ENCODE measurements around the gene NLRP7.
"Not testable (repeated sequence)": the region's sequence is repeated elsewhere in the genome, so short reads cannot be mapped to it uniquely, and the experiment has no call there.

The NLRP7 gene

GRCh38 chr19:54947381-54947780 lies at the start of gene NLRP7:
Gene NLRP7 (minus strand): TSS chr19:54947530.
- no peak for DNase-seq (ENCODE audit: low read depth, low spot score)

- no peak for DNase-seq (ENCODE audit: low read depth, low spot score)
Measured at GRCh38 chr19:54995561-54995960, 48.2 kb upstream of the NLRP7 start.

DNA sequence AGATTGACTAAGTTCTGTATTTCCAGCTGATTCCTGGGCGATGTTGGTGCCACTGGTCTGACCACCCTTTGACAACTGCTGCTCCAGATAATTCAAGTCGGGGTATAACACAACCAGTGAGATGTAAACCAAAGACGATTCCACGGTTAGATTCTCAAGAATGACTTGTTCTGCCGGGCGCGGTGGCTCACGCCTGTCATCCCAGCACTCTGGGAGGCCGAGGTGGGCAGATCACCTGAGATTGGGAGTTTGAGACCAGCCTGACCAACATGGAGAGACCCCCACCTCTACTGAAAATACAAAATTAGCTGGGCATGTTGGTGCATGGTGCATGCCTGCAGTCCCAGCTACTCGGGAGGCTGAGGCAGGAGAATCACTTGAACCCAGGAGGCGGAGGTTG lies 42.2 kb upstream of the NLRP7 start:
- DNase-seq (ENCODE audit: low read depth, low spot score) = not testable (repeated sequence)

- DNase-seq (ENCODE audit: low read depth, low spot score) = not testable (repeated sequence)
Measured at GRCh38 chr19:54982562-54982961, 35.2 kb upstream of the NLRP7 start.

- not testable (repeated sequence) for DNase-seq (ENCODE audit: low read depth, low spot score)
Measured at GRCh38 chr19:54973229-54974090, 26.1 kb upstream of the NLRP7 start.

DNA sequence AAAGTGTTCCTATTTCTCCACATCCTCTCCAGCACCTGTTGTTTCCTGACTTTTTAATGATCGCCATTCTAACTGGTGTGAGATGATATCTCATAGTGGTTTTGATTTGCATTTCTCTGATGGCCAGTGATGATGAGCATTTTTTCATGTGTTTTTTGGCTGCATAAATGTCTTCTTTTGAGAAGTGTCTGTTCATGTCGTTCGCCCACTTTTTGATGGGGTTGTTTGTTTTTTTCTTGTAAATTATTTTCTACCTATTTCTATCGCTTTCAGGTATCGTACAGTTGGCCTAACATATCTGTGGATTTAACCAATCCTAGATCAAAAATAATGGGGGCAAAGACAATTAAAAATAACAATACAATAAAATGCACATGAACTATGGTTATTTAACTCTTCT lies 24.1 kb upstream of the NLRP7 start:
- DNase-seq (ENCODE audit: low read depth, low spot score) = not testable (repeated sequence)

GRCh38 chr19:54969647-54970046 lies 22.3 kb upstream of the NLRP7 start:
- DNase-seq (ENCODE audit: low read depth, low spot score) = no peak

GRCh38 chr19:54967611-54968010 lies 20.3 kb upstream of the NLRP7 start:
- no peak for DNase-seq (ENCODE audit: low read depth, low spot score)

- DNase-seq (ENCODE audit: low read depth, low spot score) = not testable (repeated sequence)
Measured at GRCh38 chr19:54965055-54965454, 17.7 kb upstream of the NLRP7 start.

GRCh38 chr19:54959840-54960239 lies 12.5 kb upstream of the NLRP7 start:
- no peak for DNase-seq (ENCODE audit: low read depth, low spot score)

- no peak for DNase-seq (ENCODE audit: low read depth, low spot score)
Measured at GRCh38 chr19:54955376-54955775, 8.0 kb upstream of the NLRP7 start.

DNA sequence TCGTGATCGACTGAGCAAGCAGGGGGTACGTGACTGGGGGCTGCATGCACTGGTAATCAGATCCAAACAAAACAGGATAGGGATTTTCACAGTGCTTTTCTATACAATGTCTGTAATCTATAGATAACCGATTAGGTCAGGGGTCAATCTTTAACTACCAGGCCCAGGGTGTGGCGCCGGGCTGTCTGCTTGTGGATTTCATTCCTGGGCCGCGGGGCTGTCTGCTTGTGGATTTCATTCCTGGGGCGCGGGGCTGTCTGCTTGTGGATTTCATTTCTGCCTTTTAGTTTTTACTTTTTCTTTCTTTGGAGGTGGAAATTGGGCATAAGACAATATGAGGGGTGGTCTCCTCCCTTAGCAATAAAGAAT lies 6.0 kb upstream of the NLRP7 start:
- not testable (repeated sequence) for DNase-seq (ENCODE audit: low read depth, low spot score)

GRCh38 chr19:54952591-54953344 lies 5.4 kb upstream of the NLRP7 start:
- DNase-seq (ENCODE audit: low read depth, low spot score) = no peak

DNA sequence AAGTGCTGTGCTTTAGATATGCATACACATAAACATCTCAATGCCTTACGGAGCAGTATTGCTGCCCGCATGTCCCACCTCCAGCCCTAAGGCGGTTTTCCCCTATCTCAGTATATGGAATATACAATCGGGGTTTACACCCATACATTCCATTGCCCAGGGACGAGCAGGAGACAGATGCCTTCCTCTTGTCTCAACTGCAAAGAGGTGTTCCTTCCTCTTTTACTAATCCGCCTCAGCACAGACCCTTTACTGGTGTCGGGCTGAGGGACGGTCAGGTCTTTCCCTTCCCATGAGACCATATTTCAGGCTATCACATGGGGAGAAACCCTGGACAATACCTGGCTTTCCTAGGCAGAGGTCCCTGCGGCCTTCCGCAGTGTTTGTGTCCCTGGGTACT lies 3.2 kb upstream of the NLRP7 start:
- DNase-seq (ENCODE audit: low read depth, low spot score) = not testable (repeated sequence)

DNA sequence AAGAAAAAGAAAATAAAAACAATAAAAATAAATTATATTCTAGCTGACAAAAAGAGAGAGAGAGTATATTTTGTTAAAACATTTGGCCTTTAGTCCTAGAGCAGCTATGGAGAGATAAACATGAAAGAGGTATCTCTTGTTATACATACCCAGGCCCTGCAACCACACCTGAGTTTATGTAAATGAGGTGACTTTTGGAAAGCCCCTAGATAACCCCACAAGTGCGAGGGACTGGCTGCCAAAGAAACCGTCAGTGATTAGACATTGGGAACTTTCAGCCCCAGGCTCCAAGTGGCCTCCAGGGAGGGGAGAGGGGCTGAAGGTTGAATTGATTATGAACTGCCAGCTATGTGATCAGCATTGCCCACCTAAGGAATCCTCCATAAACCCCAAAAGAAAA lies 2.1 kb upstream of the NLRP7 start:
- no peak for DNase-seq (ENCODE audit: low read depth, low spot score)

DNA sequence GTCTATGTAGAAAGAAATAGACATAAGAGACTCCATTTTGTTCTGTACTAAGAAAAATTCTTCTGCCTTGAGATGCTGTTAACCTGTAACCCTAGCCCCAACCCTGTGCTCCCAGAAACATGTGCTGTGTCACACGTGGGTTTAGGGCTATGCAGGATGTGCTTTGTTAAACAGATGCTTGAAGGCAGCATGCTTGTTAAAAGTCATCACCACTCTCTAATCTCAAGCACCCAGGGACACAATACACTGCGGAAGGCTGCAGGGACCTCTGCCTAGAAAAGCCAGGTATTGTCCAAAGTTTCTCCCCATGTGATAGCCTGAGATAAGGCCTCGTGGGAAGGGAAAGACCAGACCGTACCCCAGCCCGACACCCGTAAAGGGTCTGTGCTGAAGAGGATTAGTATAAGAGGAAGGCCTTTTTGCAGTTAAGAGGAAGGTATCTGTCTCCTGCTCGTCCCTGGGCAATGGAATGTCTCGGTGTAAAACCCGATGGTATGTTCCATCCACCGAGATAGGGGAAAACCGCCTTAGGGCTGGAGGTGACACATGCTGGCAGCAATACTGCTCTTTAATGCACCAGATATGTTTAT lies 3.5 kb downstream of the NLRP7 start:
- not testable (repeated sequence) for DNase-seq (ENCODE audit: low read depth, low spot score)

DNA sequence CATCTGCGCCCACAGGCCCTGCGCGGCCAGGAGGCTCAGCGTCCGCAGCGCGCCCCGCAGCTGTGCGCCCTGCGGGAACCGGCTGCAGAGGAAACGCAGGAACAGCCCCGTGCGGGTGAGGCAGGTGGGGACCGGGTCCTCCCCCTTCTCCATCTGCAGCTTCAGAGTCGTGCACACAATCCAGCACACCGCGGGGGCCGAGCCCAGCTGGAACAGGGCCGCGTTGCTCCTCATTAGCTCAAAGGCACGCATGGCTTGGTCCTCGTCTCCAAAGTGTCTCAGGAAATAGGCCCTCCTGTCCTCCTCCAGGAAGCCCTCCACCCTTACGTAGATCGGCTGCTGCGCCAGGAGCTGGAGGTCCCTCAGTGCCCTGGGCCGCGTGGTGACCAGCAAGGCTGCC lies 7.8 kb downstream of the NLRP7 start:
- not testable (repeated sequence) for DNase-seq (ENCODE audit: low read depth, low spot score)

GRCh38 chr19:54938906-54939305 lies 8.4 kb downstream of the NLRP7 start:
- no peak for DNase-seq (ENCODE audit: low read depth, low spot score)

DNA sequence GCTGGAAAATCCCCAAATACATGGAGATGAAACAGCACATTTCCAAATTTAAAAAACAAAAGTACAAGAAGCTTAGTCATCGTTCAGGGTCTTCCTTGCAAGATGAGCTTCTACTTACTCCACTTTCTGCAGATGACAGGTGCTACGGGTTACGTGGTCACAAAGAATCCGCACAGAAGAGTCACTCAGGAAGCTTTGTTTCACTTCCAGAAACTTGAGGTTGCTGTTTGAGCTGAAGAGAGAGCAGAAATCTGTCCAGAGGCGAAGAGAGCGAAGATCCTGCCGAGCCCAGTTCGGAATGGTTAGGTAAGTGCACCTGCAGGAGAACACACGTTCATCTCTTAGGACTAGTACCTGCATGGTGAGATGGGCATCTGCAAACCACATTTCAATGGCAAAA lies 9.4 kb downstream of the NLRP7 start:
- no peak for DNase-seq (ENCODE audit: low read depth, low spot score)

DNA sequence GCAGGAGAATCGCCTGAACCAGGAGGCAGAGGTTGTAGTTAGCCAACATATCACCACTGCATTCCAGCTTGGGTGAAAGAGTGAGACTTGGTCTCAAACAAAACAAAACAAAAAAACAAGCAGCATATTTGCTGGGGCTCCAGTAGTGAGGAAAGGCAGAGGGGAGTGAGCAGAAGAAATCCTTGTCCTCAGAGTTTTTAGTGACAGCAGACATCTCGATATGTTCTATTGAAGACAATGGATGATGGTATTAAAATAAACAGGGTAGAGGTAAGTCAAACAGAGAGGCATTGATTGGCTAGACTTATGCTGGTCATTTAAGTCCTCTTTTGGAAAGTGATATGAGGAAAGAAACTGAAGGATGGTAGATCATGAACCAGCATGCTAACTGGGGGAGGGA lies 19.0 kb downstream of the NLRP7 start:
- DNase-seq (ENCODE audit: low read depth, low spot score) = no peak

- no peak for DNase-seq (ENCODE audit: low read depth, low spot score)
Measured at GRCh38 chr19:54923276-54923675, 24.1 kb downstream of the NLRP7 start.

GRCh38 chr19:54921082-54921481 lies 26.2 kb downstream of the NLRP7 start:
- no peak for DNase-seq (ENCODE audit: low read depth, low spot score)
